PC-9 (cell line): Measurements from ENCODE around the gene RDH8.

Source experiments
- CTCF ChIP-seq: fragments of 200-600 bp; sonication (generic); conservative IDR thresholded peaks from 2 replicates; pipeline ENCODE4 v1.6.1; 2017; ENCODE audit warnings: mixed run types, antibody characterized with exemption, mild to moderate bottlenecking, moderate library complexity
- EZH2 ChIP-seq: fragments of 200-600 bp; sonication (generic); IDR thresholded peaks from 2 replicates; pipeline ENCODE4 v1.8.0; 2017; ENCODE audit warnings: antibody characterized with exemption, low read depth

GRCh38 chr19:10007371-10008183 lies 5.7 kb upstream of the RDH8 start:
- TF ChIP-seq CTCF (no peak), EZH2 (no peak)
